Transverse colon (tissue), 4 donors: ENCODE measurements around the gene NDUFB7. TPM values are rescaled to one million over a fixed set of nuclear protein-coding genes. Genes with fewer than 3 reads are reported as not detected.
A peak's percentile ranks its signal among the peaks of the same experiment; 100 is the strongest.

Experiments
- DNase-seq: peaks from one replicate; pipeline ENCODE4 v3.0.0-alpha.2; 2019
- H3K27ac ChIP-seq, 4 donors: fragments of 200-600 bp; sonication (generic); 2 replicates each; pipeline ENCODE4 v1.5.1; 2016 to 2018; ENCODE audit warnings: inconsistent platforms in 4 of 4
- H3K27me3 ChIP-seq: fragments of 200-600 bp; sonication (generic); 2 replicates; pipeline ENCODE4 v1.5.1; 2017; ENCODE audit warnings: inconsistent platforms
- H3K36me3 ChIP-seq, 4 donors: fragments of 200-600 bp; sonication (generic); 2 replicates each; pipeline ENCODE4 v1.5.1; 2017 to 2019; ENCODE audit warnings: inconsistent platforms in 4 of 4
- H3K4me1 ChIP-seq, 4 donors: fragments of 200-600 bp; sonication (generic); 2 replicates each; pipeline ENCODE4 v1.5.1; 2017 to 2020; ENCODE audit warnings: inconsistent platforms in 4 of 4
- H3K4me3 ChIP-seq, 4 donors: fragments of 200-600 bp; sonication (generic); 1 replicate in 1 of 4; 2 replicates in 3 of 4; pipeline versions ENCODE4 v1.5.1 to v1.6.1; 2017 to 2019; ENCODE audit warnings: inconsistent platforms in 4 of 4
- H3K9me3 ChIP-seq, 2 donors: fragments of 200-600 bp; sonication (generic); 2 replicates each; pipeline ENCODE4 v1.5.1; 2017 to 2019; ENCODE audit warnings: inconsistent platforms in 2 of 2
- EP300 ChIP-seq: sonication (generic); formaldehyde crosslinking; IDR thresholded peaks from one replicate; pipeline ENCODE4 v1.6.1; 2017; ENCODE audit warnings: antibody characterized with exemption, low read depth
- POLR2A ChIP-seq: fragments of 450-650 bp; IDR thresholded peaks from one replicate; pipeline ENCODE4 v1.6.1; 2016; ENCODE audit warnings: antibody characterized with exemption, mild to moderate bottlenecking, moderate library complexity
- POLR2AphosphoS5 ChIP-seq, 3 donors: sonication (generic); formaldehyde crosslinking; IDR thresholded peaks; one replicate each; pipeline ENCODE4 v1.6.1; 2016; ENCODE audit warnings: antibody characterized with exemption in 3 of 3
- WGBS, 2 donors: methylation state at CpG; one replicate each; pipeline ENCODE4 v1.1.5; 2018; ENCODE audit warnings: low coverage in 1 of 2; 5-methylcytosine and 5-hydroxymethylcytosine counted together
- in situ Hi-C, 4 donors: fragments of 200-750 bp; cut with MboI; loops; one replicate each; pipeline versions ENCODE4 v1.15.0 to v1.15.1; 2017; ENCODE audit warnings: low sequenced_read_pairs in 3 of 4, low pct_ligation_motif_present in 1 of 4, low pct_unique_long_range_greater_than_20kb in 1 of 4
- intact Hi-C: fragments of 100-400 bp; cut with DNase I; formaldehyde crosslinking; loops from one replicate; pipeline ENCODE4 v1.15.1; 2023; ENCODE audit warnings: low total_unique reads
- total RNA-seq, 4 donors: library from RNA; depleted of rRNA; stranded (reverse); fragments of >200 nt; gene quantifications; one replicate each; pipeline ENCODE4 v1.1.0, GENCODE V29; 2016
- TF ChIP-seq, protein P1 (sequence below), 5 experiments: fragments of 200-600 bp in 3 of 5; fragments of 450-650 bp in 2 of 5; sonication (generic) in 3 of 5; IDR thresholded peaks; 1 replicate in 2 of 5; 2 replicates in 3 of 5; pipeline ENCODE4 v1.5.1; 2016 to 2017; ENCODE audit warnings: antibody characterized with exemption in 5 of 5, inconsistent platforms in 3 of 5, mild to moderate bottlenecking in 2 of 5, moderate library complexity in 1 of 5

Gene NDUFB7
- total RNA-seq, 4 donors from 2014 or later = 380 to 710 (median 454) TPM

- no peak for DNase-seq
- Histone ChIP-seq H3K9me3 (no peaks in the 10 kb centered on the region), H3K27me3 (no peaks in the 10 kb centered on the region), H3K4me1 (peaks cover 0 to 9% (median 4%) of the 10 kb centered on the region in 4 donors), H3K36me3 (peaks cover 0 to 15% (median 3%) of the 10 kb centered on the region in 4 donors), H3K4me3 (no peak overlapping the region), H3K27ac (no peak overlapping the region)
- in situ Hi-C loops (loop anchor here in 1 of 4 donors (25.0 kb wide), 1 partner anchor 323 kb away; the partner anchor contains the start of gene OR7A17), intact Hi-C loops (no loop called here)
- TF ChIP-seq POLR2A (no peak), EP300 (no peak), POLR2AphosphoS5 (IDR thresholded peaks at IDR 0.05) (no peak)
- TF ChIP-seq, protein P1, sequence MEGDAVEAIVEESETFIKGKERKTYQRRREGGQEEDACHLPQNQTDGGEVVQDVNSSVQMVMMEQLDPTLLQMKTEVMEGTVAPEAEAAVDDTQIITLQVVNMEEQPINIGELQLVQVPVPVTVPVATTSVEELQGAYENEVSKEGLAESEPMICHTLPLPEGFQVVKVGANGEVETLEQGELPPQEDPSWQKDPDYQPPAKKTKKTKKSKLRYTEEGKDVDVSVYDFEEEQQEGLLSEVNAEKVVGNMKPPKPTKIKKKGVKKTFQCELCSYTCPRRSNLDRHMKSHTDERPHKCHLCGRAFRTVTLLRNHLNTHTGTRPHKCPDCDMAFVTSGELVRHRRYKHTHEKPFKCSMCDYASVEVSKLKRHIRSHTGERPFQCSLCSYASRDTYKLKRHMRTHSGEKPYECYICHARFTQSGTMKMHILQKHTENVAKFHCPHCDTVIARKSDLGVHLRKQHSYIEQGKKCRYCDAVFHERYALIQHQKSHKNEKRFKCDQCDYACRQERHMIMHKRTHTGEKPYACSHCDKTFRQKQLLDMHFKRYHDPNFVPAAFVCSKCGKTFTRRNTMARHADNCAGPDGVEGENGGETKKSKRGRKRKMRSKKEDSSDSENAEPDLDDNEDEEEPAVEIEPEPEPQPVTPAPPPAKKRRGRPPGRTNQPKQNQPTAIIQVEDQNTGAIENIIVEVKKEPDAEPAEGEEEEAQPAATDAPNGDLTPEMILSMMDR (IDR thresholded peaks at IDR 0.05) = no peak
- WGBS, 2 donors = 81% methylated on average over 26 of the region's 33 CpGs; no CpG with 5 or more reads in 1 of the 2 donors
These were observed 7.7 kb downstream of the NDUFB7 start for GRCh38 chr19:14563989-14564651.

DNA sequence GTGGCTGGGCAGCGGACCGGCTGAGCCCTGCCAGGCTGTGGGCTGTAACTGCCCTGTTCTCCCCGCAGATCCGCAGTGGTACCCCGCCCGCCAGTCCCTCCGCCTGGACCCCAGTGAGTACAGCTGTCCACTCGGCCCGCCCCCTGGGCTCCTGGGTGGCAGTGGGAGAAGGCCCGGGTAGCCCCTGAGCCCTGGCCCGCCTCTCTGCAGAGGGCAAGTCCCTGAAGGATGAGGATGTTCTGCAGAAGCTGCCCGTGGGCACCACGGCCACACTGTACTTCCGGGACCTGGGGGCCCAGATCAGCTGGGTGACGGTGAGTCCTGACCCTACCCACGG is 8.3 kb downstream of the NDUFB7 start:
- Histone ChIP-seq H3K36me3 (peaks cover 0 to 15% (median 3%) of the 10 kb centered on the region in 4 donors), H3K4me3 (no peak overlapping the region), H3K27ac (no peak overlapping the region), H3K4me1 (peaks cover 0 to 4% (median 2%) of the 10 kb centered on the region in 4 donors), H3K27me3 (no peaks in the 10 kb centered on the region), H3K9me3 (no peaks in the 10 kb centered on the region)
- TF ChIP-seq POLR2AphosphoS5 (IDR thresholded peaks at IDR 0.05) (no peak), POLR2A (no peak), EP300 (no peak)
- TF ChIP-seq, protein P1 (IDR thresholded peaks at IDR 0.05) = no peak
- intact Hi-C loops (no loop called here), in situ Hi-C loops (loop anchor here in 1 of 4 donors (25.0 kb wide), 1 partner anchor 324 kb away; the partner anchor contains the start of gene OR7A17)
- WGBS, 2 donors = 94% methylated on average over 14 of the region's 16 CpGs; no CpG with 5 or more reads in 1 of the 2 donors
- no peak for DNase-seq

GRCh38 chr19:14562660-14563589 is 8.9 kb downstream of the NDUFB7 start:
- Histone ChIP-seq H3K27me3 (no peaks in the 10 kb centered on the region), H3K36me3 (peaks cover 0 to 15% (median 3%) of the 10 kb centered on the region in 4 donors), H3K9me3 (no peaks in the 10 kb centered on the region), H3K4me3 (no peak overlapping the region), H3K4me1 (no peaks in the 10 kb centered on the region), H3K27ac (peak overlapping the region in 1 of 4 donors; percentile 7)
- TF ChIP-seq, protein P1 (IDR thresholded peaks at IDR 0.05) = no peak
- TF ChIP-seq POLR2AphosphoS5 (IDR thresholded peaks at IDR 0.05) (no peak), POLR2A (no peak), EP300 (no peak)
- WGBS, 2 donors = 85% methylated on average over 20 of the region's 23 CpGs; no CpG with 5 or more reads in 1 of the 2 donors
- in situ Hi-C loops (loop anchor here in 1 of 4 donors (25.0 kb wide), 1 partner anchor 324 kb away; the partner anchor contains the start of gene OR7A17), intact Hi-C loops (no loop called here)
- no peak for DNase-seq
